HG03575 (cell line): ENCODE measurements around the gene PSRC1.

Source experiments
- ATAC-seq: cut with Tn5 transposase; IDR thresholded peaks from one replicate; pipeline ENCODE4 v1.9.1; 2021; ENCODE audit not compliant: unreplicated experiment, insufficient number of reproducible peaks, low FRiP score; ENCODE audit errors: extremely low read depth

PSRC1 gene

GRCh38 chr1:109238382-109238781 is 44.6 kb downstream of the PSRC1 start:
- ATAC-seq: no peak

GRCh38 chr1:109237512-109237911 is 45.4 kb downstream of the PSRC1 start:
- ATAC-seq: no peak

GRCh38 chr1:109235137-109235536 is 47.8 kb downstream of the PSRC1 start:
- no peak for ATAC-seq

GRCh38 chr1:109231066-109231465 is 51.9 kb downstream of the PSRC1 start:
- no peak for ATAC-seq
